RPMI8226 (cell line): Measurements from ENCODE around the gene COLEC11.

ENCODE experiments used
- DNase-seq: peaks from one replicate; pipeline ENCODE4 v3.0.0-alpha.2; 2015

Gene COLEC11

DNA sequence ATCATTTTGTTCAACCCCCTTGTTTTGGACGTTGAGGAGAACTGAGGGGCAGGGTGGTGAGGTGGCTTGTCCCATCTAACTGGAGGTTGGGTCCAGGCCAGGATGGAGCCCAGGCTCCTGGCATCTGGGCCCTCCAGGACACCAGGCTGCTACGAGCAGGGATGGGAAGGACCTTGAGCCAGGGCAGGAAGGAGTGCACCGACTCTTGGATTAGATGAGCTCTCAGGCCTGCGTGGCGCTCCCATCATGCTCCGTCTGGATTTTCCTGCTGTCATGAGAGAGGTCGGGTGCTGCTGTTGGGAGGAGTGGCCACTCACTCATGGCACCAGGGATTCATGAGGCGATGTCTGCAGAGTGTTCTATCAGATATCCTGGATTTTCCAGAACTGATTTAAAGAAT, 44.7 kb downstream of the COLEC11 start:
- DNase-seq, result no peak

DNA sequence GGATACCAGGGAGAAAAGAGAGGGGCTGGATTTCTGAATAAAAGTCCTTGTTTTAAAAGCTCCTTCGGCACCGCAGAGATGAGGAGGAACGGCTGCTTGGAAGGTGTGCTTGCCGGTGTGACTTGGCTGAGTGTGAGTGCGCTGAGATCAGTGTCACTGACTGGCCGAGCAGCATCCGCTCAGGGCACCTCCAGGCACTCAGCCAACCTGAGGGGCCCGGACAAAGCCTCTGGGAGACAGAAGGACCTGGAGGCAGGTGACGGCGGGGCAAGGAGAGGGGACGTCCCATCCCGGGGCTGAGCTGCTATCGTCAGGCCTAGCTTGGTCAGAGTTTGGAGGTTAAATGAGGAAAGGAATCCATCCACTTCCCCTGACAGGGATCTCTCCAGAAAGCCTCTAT, 46.3 kb downstream of the COLEC11 start:
- DNase-seq, result no peak

GRCh38 chr2:3641841-3642421, 47.0 kb downstream of the COLEC11 start:
- no peak for DNase-seq

DNA sequence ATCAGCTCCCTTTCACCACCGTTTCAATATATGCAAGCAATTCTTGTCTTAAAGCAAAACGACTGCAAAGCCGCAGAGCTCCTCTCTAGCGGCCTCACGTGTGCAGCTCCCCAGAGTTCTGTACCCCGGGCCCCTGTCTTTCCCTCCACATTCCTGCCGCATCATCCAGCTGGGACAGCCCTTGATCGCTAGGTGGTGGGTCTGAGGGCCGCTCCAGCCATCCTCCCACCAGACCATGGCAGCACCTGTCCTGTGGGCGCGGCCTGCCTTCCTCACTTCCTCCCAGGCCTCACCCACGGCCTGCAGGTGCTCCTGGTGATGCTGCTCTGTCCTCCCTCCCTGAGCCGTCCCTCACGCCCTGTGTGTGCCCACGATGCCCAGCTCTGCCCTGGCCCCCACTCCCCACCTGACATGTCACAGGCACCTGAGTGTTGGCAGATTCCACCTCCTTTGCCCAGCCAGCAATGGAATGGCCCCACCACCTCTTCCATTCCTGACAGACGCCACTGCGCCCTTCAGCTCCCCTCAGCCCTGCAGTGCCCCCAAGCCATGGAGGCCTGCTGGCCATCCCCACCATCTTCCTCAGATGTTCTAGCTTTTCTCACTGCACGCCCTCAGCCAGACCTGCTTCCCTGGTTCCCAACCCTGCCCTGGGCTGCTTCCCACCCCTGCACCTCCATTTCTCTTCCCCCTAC, 47.8 kb downstream of the COLEC11 start:
- DNase-seq, result no peak

- DNase-seq, result no peak
Measured at GRCh38 chr2:3643371-3644245, 48.7 kb downstream of the COLEC11 start.

DNA sequence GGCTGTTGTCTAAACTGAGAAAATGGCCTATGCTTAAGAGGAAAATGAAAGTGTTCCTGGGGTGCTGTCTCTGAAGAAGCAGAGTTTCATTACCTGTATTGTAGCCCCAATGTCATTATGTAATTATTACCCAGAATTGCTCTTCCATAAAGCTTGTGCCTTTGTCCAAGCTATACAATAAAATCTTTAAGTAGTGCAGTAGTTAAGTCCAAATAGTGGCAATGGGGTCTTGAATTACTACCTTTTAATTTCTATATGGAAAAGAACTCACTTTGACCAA, 49.3 kb downstream of the COLEC11 start:
- no peak for DNase-seq

GRCh38 chr2:3644891-3645605, 50.1 kb downstream of the COLEC11 start:
- DNase-seq, result no peak

DNA sequence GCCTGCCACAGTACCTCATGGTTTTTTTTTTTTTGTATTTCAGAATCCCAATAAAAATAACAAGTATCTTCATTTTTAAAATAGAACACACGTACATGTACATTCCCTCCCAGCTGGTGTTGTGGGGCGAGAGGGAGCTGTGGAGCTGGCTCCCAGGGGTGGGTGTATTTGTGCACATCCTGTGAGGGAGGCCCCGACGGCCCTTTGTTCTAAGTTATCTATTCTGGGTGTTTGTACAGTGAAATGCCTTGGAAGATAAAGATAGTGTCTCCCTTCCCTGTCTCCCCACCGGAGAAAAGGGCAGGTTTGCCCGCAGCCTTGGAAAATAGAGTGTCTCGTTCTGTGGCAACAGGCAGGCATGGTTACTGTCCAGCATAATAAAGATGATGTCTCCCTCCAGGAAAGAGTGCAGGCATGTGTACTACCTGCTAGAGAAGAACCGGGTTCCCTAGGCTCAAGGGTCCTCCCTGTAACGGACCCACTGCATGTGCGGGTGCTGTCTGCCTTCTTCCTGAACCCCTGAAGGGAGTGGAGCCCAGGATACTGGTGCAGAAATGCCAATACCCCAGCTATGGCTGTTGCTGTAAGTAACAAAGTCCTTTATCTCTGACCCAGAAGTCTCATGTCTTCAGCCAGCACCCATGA, 51.0 kb downstream of the COLEC11 start:
- no peak for DNase-seq

DNA sequence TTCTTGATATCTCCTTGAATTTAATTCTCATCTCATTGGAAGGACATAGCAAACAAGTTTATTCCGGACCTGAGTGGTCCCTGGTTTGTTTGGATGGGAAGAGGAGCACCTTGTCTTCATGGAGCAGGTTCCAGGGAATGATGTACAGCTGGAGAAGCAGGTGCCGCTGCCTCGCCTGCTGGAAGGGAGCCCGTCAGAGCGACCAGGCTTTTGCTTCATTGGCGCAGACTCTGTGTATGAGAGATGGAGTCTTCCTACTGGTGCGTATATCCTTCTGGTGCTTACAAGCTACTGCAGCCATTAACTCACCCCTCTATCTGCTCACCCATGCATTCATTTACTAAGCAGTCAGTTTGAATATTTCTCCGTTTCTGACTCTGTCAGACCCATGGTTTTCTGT, 51.5 kb downstream of the COLEC11 start:
- no peak for DNase-seq

DNA sequence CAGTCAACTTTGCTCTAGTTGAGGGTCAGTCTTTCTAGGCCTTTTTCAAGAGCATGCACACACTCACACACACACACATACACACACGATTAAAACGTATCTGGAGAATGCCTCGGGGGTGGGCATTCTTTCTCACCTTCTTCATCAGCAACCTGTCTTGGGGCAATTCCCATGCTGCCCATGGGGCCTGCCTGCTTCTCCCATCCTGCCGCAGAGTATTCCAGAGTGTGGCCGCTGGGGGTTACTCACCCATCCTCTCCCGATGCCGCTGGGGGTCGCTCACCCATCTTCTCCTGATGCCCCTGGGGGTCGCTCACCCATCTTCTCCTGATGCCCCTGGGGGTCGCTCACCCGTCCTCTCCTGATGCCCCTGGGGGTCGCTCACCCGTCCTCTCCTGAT, 52.3 kb downstream of the COLEC11 start:
- no peak for DNase-seq

GRCh38 chr2:3647831-3648651, 53.1 kb downstream of the COLEC11 start:
- no peak for DNase-seq

GRCh38 chr2:3648652-3649177, 53.8 kb downstream of the COLEC11 start:
- no peak for DNase-seq

- no peak for DNase-seq
Measured at GRCh38 chr2:3649581-3649980, 54.7 kb downstream of the COLEC11 start.

GRCh38 chr2:3650140-3650920, 55.4 kb downstream of the COLEC11 start:
- no peak for DNase-seq

DNA sequence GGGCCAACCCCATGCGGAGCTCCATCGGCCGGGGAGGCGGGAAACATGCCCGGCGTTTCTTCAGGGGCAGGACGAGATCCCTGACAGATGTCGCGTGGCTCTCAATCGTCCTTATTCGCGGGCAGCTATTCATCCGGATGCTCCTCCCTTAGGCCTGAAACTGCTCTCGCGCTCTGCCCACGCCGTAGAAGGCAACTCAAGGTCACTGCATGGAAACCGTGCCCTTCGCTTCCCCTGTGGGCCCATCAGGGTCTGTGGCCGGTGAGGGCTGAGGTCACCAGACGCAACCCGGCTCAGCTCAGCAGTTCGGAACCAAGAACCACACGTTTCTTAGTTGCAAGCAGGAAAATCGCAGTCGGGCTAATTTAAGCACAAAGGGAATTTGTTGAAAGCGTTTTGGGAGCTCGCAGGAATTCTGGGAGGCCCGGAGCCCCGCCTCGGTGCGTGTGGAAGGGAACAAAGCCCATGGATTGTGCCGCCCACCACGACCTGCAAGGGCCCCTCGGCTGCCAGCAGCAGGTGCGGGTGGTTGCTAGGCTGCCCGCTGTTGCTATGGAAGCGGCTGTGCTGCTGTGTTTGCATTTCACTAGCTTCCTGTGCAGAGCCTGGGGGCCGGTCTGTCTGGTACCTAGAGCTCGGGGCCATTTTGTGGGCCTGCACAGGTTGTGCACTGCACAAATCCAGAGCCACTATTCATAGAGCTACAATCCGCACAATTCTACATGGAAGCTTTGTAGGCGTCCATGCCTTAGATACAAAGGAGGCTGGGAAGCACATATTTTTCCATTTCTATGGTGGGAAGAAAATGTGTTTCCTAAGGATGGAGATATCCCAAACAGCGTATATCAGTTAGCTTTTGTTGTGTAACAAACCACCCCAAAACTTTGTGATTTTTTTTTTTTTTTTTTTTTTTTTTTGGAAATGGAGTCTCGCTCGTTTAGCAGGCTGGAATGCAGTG, 57.1 kb downstream of the COLEC11 start:
- DNase-seq, result peak; percentile 84

DNA sequence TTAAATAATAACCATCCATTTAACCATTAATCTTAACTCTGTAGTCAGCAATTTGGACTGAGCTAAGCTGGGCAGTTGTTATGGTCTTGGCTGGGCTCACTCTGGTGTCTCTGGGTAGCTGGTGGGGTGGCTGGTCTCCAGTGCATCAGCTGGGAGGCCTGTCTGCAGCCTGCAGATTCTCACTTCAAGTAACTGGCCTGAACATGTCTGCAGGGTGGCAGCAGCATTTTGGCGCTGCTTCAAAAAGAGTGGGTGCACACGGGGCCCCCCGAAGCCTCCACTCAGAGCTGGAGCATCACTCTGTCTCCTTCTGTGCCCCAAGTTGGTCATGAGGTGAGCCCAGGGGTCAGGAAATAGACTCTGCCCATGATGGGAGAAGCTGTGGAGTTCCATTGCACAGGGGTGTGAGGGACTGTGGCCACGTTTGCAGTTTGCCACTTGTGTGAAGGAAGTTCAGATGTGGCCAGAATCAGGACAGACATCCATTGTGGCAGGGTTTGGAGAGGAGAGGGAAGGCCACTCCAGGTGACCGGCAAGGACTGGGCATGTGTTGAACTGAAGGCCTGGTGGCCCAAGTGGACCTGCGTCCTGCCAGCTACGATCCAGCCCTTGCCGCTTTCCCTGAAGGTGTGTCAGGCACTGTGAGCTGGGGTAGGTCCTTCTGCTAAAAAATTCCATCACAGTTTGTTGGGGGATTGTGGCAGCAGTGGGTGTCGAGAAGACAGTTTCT, 58.1 kb downstream of the COLEC11 start:
- no peak for DNase-seq

DNA sequence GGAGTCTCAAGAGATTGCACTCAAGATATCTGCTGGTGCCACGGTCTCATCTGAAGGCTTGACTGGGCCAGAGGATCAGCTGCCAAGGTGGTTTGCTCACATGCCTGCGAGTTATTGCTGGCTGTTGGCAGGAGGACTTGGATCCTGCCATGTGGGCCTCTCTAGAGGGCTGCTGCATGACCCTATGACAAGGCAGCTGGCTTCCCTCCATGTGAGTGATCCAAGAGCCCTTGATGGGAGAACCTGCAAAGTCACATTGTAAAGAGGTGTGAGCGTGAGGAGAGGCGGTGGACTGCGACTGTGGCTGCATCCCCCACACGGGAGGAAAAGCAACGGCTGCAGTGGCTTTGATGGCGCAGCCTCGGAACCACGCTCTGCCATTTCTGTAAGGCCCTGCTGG, 59.1 kb downstream of the COLEC11 start:
- no peak for DNase-seq

DNA sequence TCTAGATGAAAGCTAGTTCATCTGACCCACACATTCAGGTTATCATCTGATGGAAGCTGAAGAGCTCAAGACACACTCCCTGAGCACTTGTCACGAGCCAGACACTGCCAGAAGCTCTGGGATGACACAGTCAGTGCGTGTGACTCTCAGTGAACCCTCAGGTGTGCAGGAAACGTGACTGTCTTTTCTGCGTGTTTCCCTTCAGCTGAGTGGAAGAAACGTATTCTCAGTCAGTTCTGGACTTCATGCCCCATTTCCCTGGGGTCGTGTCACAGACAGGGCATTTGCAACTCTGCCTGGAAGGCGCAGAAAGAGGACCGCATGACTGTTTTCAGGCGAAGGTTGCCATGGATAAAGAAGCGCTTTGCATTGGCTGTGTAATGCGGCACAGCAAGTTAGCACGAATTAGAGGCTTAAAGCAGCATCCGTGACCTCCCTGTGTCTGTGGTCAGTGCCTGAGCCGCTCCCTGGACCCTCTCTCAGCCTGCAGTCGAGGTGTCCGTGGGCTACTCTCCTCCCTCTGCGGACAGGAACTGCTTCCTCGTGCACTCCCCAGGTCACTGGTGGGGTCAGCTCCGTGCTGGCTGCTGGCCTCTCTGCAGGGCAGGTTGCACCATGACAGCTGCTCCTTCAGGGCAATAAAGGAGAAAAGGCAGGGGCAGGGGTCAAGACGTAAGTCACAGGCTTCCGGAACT, 59.8 kb downstream of the COLEC11 start:
- no peak for DNase-seq
